ENCODE data around the gene RPP14. TPM values are rescaled to one million over a fixed set of nuclear protein-coding genes. Genes with fewer than 3 reads are reported as not detected.
A peak's percentile ranks its signal among the peaks of the same experiment; 100 is the strongest.
"Not testable (repeated sequence)": the region's sequence is repeated elsewhere in the genome, so short reads cannot be mapped to it uniquely, and the experiment has no call there.

Gene RPP14
- total RNA-seq, 4 donors from 2014 or later, result 9.2 to 25.1 (median 18.8) TPM

DNA sequence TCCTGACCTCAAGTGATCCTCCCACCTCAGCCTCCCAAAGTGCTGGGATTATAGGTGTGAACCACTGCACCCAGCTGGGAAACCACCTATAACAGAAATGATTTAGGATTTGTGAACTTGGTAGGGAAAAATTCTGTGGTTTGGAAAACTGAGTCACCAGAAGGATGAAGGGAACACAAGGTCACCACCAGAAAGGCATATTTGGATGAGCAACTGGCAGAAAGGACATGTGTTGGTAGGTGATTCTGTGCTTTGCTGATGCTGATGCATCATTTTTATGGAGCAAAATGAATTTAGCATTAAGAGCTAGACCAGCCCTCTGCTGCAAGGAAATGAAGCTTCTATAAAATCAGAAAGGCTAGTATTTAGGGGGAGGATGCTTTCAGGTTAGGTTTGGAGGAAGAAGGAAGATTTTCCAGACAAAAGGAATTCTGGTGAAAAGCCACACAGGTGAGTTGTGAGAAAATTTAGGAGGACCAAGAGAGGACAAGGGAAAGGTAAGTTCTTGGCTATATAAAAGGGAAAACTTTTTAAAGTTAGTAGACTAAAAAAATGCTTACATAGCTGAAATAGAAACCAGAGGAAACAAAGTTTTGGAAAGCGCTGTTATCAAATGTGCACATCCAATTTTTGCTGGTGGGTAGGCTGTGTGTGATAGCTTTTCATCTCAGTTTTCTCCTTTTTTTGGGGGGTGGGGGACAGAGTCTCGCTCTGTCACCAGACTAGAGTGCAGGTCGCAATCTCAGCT, 30.3 kb downstream of the RPP14 start:
- Histone ChIP-seq H3K9me3 (no peaks in the 10 kb centered on the region), H3K4me1 (peaks cover 5 to 40% (median 20%) of the 10 kb centered on the region in 4 donors), H3K27ac (peak overlapping the region; percentile 77 to 86 (median 83)), H3K4me3 (no peak overlapping the region), H3K27me3 (no peaks in the 10 kb centered on the region), H3K36me3 (no peaks in the 10 kb centered on the region)
- TF ChIP-seq, protein P1, sequence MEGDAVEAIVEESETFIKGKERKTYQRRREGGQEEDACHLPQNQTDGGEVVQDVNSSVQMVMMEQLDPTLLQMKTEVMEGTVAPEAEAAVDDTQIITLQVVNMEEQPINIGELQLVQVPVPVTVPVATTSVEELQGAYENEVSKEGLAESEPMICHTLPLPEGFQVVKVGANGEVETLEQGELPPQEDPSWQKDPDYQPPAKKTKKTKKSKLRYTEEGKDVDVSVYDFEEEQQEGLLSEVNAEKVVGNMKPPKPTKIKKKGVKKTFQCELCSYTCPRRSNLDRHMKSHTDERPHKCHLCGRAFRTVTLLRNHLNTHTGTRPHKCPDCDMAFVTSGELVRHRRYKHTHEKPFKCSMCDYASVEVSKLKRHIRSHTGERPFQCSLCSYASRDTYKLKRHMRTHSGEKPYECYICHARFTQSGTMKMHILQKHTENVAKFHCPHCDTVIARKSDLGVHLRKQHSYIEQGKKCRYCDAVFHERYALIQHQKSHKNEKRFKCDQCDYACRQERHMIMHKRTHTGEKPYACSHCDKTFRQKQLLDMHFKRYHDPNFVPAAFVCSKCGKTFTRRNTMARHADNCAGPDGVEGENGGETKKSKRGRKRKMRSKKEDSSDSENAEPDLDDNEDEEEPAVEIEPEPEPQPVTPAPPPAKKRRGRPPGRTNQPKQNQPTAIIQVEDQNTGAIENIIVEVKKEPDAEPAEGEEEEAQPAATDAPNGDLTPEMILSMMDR (IDR thresholded peaks at IDR 0.05), result no peak
- TF ChIP-seq EP300 (IDR thresholded peaks at IDR 0.05; ENCODE audit: low read depth) (no peak), POLR2A (IDR thresholded peaks at IDR 0.05) (no peak), POLR2AphosphoS5 (IDR thresholded peaks at IDR 0.05) (no peak)
- DNase-seq, result no peak
- intact Hi-C loops (cut with DNase I; ENCODE audit: low total_unique reads), result no loop called here
- WGBS, 2 donors (ENCODE audit: low coverage in 1 of 2), result 94 to 97% methylated on average over 3 of the region's 3 CpGs
- in situ Hi-C loops (cut with MboI; ENCODE audit: low pct_ligation_motif_present in 1 of 4, low pct_unique_long_range_greater_than_20kb in 1 of 4, low sequenced_read_pairs in 3 of 4), result loop anchor here in 1 of 4 donors (10.0 kb wide), 1 partner anchor 158 kb away; the partner anchor contains the start of gene KCTD6

DNA sequence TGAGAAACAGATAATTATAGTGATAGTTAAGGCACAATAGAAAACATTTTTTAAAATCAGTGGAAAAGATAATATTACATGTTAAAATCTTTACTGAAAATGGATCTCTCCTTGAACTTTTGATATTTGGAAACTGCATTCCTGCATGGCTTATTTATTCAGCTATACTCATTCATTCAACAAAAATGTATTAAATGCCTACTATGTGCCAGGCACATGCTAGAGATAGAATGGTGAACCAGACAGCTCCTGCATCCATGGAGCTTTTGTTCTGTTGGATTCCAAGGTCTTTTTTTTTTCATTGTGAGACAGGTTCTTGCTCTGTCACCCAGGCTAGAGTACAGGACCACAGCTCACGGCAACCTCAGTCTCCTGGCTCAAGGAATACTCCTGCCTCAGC, 31.1 kb downstream of the RPP14 start:
- intact Hi-C loops (cut with DNase I; ENCODE audit: low total_unique reads), result no loop called here
- WGBS, 2 donors (ENCODE audit: low coverage in 1 of 2), result 94% methylated on average over 1 of the region's 1 CpG; no CpG with 5 or more reads in 1 of the 2 donors
- DNase-seq, result no peak
- TF ChIP-seq, protein P1 (IDR thresholded peaks at IDR 0.05), result no peak
- no peak for TF ChIP-seq EP300 (IDR thresholded peaks at IDR 0.05; ENCODE audit: low read depth)
- TF ChIP-seq POLR2AphosphoS5 (IDR thresholded peaks at IDR 0.05), result no peak
- no peak for TF ChIP-seq POLR2A (IDR thresholded peaks at IDR 0.05)
- in situ Hi-C loops (cut with MboI; ENCODE audit: low pct_ligation_motif_present in 1 of 4, low pct_unique_long_range_greater_than_20kb in 1 of 4, low sequenced_read_pairs in 3 of 4), result loop anchor here in 1 of 4 donors (10.0 kb wide), 1 partner anchor 158 kb away; the partner anchor contains the start of gene KCTD6
- Histone ChIP-seq H3K9me3 (no peaks in the 10 kb centered on the region), H3K27ac (no peak overlapping the region), H3K4me3 (no peak overlapping the region), H3K27me3 (no peaks in the 10 kb centered on the region), H3K4me1 (peaks cover 2 to 38% (median 16%) of the 10 kb centered on the region in 4 donors), H3K36me3 (no peaks in the 10 kb centered on the region)

DNA sequence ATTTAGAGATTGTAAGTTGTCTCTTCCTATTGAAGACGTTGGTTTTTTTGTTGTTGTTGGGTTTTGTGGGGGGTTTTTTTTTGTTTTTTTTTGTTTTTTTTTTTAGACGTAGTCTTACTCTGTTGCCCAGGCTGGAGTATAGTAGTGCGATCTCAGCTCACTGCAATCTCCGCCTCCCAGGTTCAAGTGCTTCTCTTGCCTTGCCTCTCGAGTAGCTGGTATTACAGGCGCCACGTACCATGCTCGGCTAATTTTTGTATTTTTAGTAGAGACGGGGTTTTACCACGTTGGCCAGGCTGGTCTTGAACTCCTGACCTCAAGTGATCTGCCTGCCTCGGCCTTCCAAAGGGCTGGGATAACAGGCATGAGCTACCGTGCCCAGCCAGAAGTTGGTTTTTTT, 33.1 kb downstream of the RPP14 start:
- DNase-seq; H3K27me3 ChIP-seq; H3K4me3 ChIP-seq; H3K9me3 ChIP-seq; intact Hi-C loops (cut with DNase I; ENCODE audit: low total_unique reads); H3K36me3 ChIP-seq; H3K27ac ChIP-seq: not testable (repeated sequence)
- 86 to 87% methylated on average over 6 to 12 of the region's 12 CpGs for WGBS, 2 donors (ENCODE audit: low coverage in 1 of 2)
- in situ Hi-C loops (cut with MboI; ENCODE audit: low pct_ligation_motif_present in 1 of 4, low pct_unique_long_range_greater_than_20kb in 1 of 4, low sequenced_read_pairs in 3 of 4), result loop anchor here in 1 of 4 donors (10.0 kb wide), 1 partner anchor 156 kb away; the partner anchor contains the start of gene KCTD6
- peaks cover 0 to 37% (median 9%) of the 10 kb centered on the region in 4 donors for H3K4me1 ChIP-seq

DNA sequence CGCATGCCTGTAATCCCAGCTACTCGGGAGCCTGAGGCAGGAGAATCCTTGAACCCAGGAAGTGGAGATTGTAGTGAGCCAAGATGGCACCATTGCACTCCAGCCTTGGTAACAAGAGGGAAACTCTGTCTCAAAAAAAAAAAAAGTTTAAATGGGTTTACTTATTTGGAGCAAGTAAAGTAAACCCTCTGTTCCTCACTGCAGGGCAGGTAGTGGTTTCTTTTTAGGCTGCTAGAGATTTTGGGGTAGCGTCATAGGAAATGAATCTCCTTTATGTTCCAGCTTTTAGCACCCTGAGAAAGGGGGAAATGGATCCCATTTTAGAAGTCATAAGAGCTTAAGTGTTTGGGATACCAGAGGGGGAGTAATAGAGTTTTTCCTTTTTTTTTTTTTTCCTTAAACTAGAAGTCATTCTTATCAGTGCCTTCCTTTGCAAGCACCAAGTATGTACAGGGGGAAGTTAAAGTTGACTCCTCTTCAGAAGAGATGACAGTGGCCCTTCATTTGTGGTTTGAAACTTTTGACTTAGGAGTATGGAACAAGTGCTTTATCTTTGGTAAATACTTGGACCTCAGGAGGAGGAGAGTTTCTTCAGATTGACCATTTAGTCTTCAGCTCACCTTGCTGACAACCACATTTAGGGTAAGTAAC, 34.7 kb downstream of the RPP14 start:
- in situ Hi-C loops (cut with MboI; ENCODE audit: low pct_ligation_motif_present in 1 of 4, low pct_unique_long_range_greater_than_20kb in 1 of 4, low sequenced_read_pairs in 3 of 4), result no loop called here

More for the DNA sequence above, 34.7 kb downstream of the RPP14 start:
- 75 to 91% methylated on average over 2 to 3 of the region's 3 CpGs for WGBS, 2 donors (ENCODE audit: low coverage in 1 of 2)
- Histone ChIP-seq H3K4me1 (peaks cover 0 to 25% (median 5%) of the 10 kb centered on the region in 4 donors), H3K27me3 (no peaks in the 10 kb centered on the region), H3K27ac (no peak overlapping the region), H3K4me3 (no peak overlapping the region), H3K36me3 (no peaks in the 10 kb centered on the region), H3K9me3 (no peaks in the 10 kb centered on the region)
- intact Hi-C loops (cut with DNase I; ENCODE audit: low total_unique reads), result no loop called here
- no peak for DNase-seq
- TF ChIP-seq POLR2A (IDR thresholded peaks at IDR 0.05) (no peak), POLR2AphosphoS5 (IDR thresholded peaks at IDR 0.05) (no peak), EP300 (IDR thresholded peaks at IDR 0.05; ENCODE audit: low read depth) (no peak)
- TF ChIP-seq, protein P1 (IDR thresholded peaks at IDR 0.05), result no peak
